Lung (tissue), 12 donors: Measurements from ENCODE around the gene SEMA3C. TPM values are rescaled to one million over a fixed set of nuclear protein-coding genes. Genes with fewer than 3 reads are reported as not detected.

Source experiments
- ATAC-seq: fragments of 200-7000 bp; cut with Tn5 transposase; one replicate; pipeline ENCODE4 v1.9.1; 2020; ENCODE audit warnings: moderate number of reproducible peaks; ENCODE audit not compliant: insufficient read depth, low FRiP score
- DNase-seq, 3 donors: peaks; one replicate each; pipeline ENCODE4 v3.0.0-alpha.2; 2013 to 2017
- H3K27ac ChIP-seq, 2 donors: one replicate each; pipeline ENCODE4 v1.5.1; 2013; ENCODE audit warnings: mild to moderate bottlenecking in 2 of 2, moderate library complexity in 2 of 2, control low read depth in 1 of 2, inconsistent platforms in 1 of 2, low read depth in 1 of 2, low read length in 1 of 2
- H3K27me3 ChIP-seq, 3 donors: one replicate each; pipeline ENCODE4 v1.5.1; 2013; ENCODE audit warnings: low read length in 2 of 3; ENCODE audit not compliant: control insufficient read depth in 3 of 3, insufficient read depth in 3 of 3
- H3K36me3 ChIP-seq, 4 donors: one replicate each; pipeline ENCODE4 v1.5.1; 2013; ENCODE audit warnings: low read length in 4 of 4, mild to moderate bottlenecking in 1 of 4, moderate library complexity in 1 of 4; ENCODE audit not compliant: control insufficient read depth in 4 of 4, insufficient read depth in 4 of 4
- H3K4me1 ChIP-seq, 5 donors: one replicate each; pipeline ENCODE4 v1.5.1; 2013; ENCODE audit warnings: low read length in 5 of 5, mild to moderate bottlenecking in 2 of 5, moderate library complexity in 1 of 5; ENCODE audit not compliant: control insufficient read depth in 5 of 5, insufficient read depth in 5 of 5
- H3K4me3 ChIP-seq: one replicate; pipeline ENCODE4 v1.5.1; 2013; ENCODE audit warnings: mild to moderate bottlenecking, control low read depth, moderate library complexity
- H3K9ac ChIP-seq, 2 donors: one replicate each; pipeline ENCODE4 v1.5.1; 2013; ENCODE audit warnings: low read length in 2 of 2, control low read depth in 1 of 2; ENCODE audit not compliant: insufficient read depth in 1 of 2
- H3K9me3 ChIP-seq, 4 donors: one replicate each; pipeline ENCODE4 v1.5.1; 2013; ENCODE audit warnings: low read length in 3 of 4, mild to moderate bottlenecking in 1 of 4, moderate library complexity in 1 of 4; ENCODE audit not compliant: control insufficient read depth in 4 of 4, insufficient read depth in 3 of 4
- CTCF ChIP-seq: IDR thresholded peaks from 2 replicates; pipeline ENCODE4 v1.5.1; 2012; ENCODE audit warnings: mild to moderate bottlenecking; ENCODE audit errors: control extremely low read depth, extremely low read depth
- WGBS, 2 donors: extraction: QIAGEN DNeasy Blood & Tissue Kit; methylation state at CpG; one replicate each; pipeline ENCODE4 v1.1.7; 2013; 5-methylcytosine and 5-hydroxymethylcytosine counted together
- polyA plus RNA-seq, 2 donors: library from polyadenylated mRNA; stranded (reverse); fragments of 200-250 nt; gene quantifications; one replicate each; pipeline ENCODE4 v1.2.1, GENCODE V29; 2013
- total RNA-seq, 2 donors: library from RNA; depleted of rRNA in 1 of 2; stranded (reverse); fragments of >200 nt in 1 of 2; gene quantifications; one replicate each; pipeline ENCODE4 v1.2.1, GENCODE V29; 2014 to 2021
- donor health status: control.
- donor health status: control.
- donor health status: Bipolar disorder and iron deficiency.
- donor health status: healthy.
- donor health status: DM: yes; HTN: yes; CAD: no.

The SEMA3C gene
- total and polyA plus RNA-seq, 4 donors: 6.9 to 87.2 (median 33.7) TPM

- no peak for TF ChIP-seq CTCF
- H3K36me3 ChIP-seq: no peaks in the 10 kb centered on the region
- no peak overlapping the region for H3K27ac ChIP-seq
- no peak for ATAC-seq
- H3K4me3 ChIP-seq: no peak overlapping the region
- H3K4me1 ChIP-seq: peaks cover 0 to 18% (median 7%) of the 10 kb centered on the region in 5 donors
- H3K27me3 ChIP-seq: no peaks in the 10 kb centered on the region
- 80 to 84% methylated on average over 3 of the region's 3 CpGs for WGBS, 2 donors
- no peak overlapping the region for H3K9ac ChIP-seq
- no peak for DNase-seq
- H3K9me3 ChIP-seq: no peaks in the 10 kb centered on the region
These were observed 62.1 kb downstream of the SEMA3C start for GRCh38 chr7:80856769-80857168.

GRCh38 chr7:80851896-80852476 lies 66.9 kb downstream of the SEMA3C start:
- DNase-seq (peak in 2 of 3 donors; percentile 31 to 56), ATAC-seq (no peak)
- Histone ChIP-seq H3K4me1 (peaks cover 0 to 7% (median 2%) of the 10 kb centered on the region in 5 donors), H3K9me3 (no peaks in the 10 kb centered on the region), H3K27me3 (no peaks in the 10 kb centered on the region), H3K27ac (no peak overlapping the region), H3K36me3 (no peaks in the 10 kb centered on the region), H3K4me3 (no peak overlapping the region), H3K9ac (no peak overlapping the region)
- 61 to 77% methylated on average over 3 of the region's 3 CpGs for WGBS, 2 donors
- no peak for TF ChIP-seq CTCF

GRCh38 chr7:80848841-80849240 lies 70.0 kb downstream of the SEMA3C start:
- Histone ChIP-seq H3K4me1 (peaks cover 0 to 10% (median 2%) of the 10 kb centered on the region in 5 donors), H3K27ac (no peak overlapping the region), H3K9me3 (no peaks in the 10 kb centered on the region), H3K27me3 (no peaks in the 10 kb centered on the region), H3K4me3 (no peak overlapping the region), H3K36me3 (no peaks in the 10 kb centered on the region), H3K9ac (no peak overlapping the region)
- ATAC-seq: no peak
- 61 to 72% methylated on average over 5 of the region's 5 CpGs for WGBS, 2 donors
- no peak for TF ChIP-seq CTCF
- DNase-seq: no peak

- H3K27ac ChIP-seq: no peak overlapping the region
- DNase-seq: no peak
- no peaks in the 10 kb centered on the region for H3K27me3 ChIP-seq
- H3K4me1 ChIP-seq: peaks cover 0 to 10% (median 4%) of the 10 kb centered on the region in 5 donors
- 91 to 92% methylated on average over 3 of the region's 3 CpGs for WGBS, 2 donors
- ATAC-seq: no peak
- H3K36me3 ChIP-seq: no peaks in the 10 kb centered on the region
- H3K4me3 ChIP-seq: no peak overlapping the region
- H3K9ac ChIP-seq: no peak overlapping the region
- H3K9me3 ChIP-seq: no peaks in the 10 kb centered on the region
- no peak for TF ChIP-seq CTCF
These were observed 71.0 kb downstream of the SEMA3C start for GRCh38 chr7:80847895-80848294.
